OCI-LY7 (cell line): ENCODE data around the gene CRYBB1.

ENCODE experiments used
- CTCF ChIP-seq: fragments of 200-600 bp; sonication (generic); conservative IDR thresholded peaks from 2 replicates; pipeline ENCODE4 v1.5.1; 2014; ENCODE audit warnings: mild to moderate bottlenecking, antibody characterized with exemption, low read length, moderate library complexity, mixed read lengths
- EZH2phosphoT487 ChIP-seq: fragments of 200-600 bp; sonication (generic); IDR thresholded peaks from 2 replicates; pipeline ENCODE4 v1.6.1; 2018; ENCODE audit warnings: low read depth, borderline replicate concordance, mild to moderate bottlenecking, mixed run types, antibody characterized with exemption, low read length, moderate library complexity, mixed read lengths

GRCh38 chr22:26636296-26636695 lies 18.5 kb upstream of the CRYBB1 start:
- TF ChIP-seq CTCF (no peak), EZH2phosphoT487 (no peak)
